Neural progenitor cell (in vitro differentiated cells): ENCODE data around the gene HSP90AA1.

Source experiments
- EZH2 ChIP-seq: fragments of 200-600 bp; sonication (generic); IDR thresholded peaks from 2 replicates; pipeline ENCODE4 v1.6.1; 2017; ENCODE audit warnings: antibody characterized with exemption, mild to moderate bottlenecking, moderate library complexity
- EZH2phosphoT487 ChIP-seq: fragments of 200-600 bp; sonication (generic); IDR thresholded peaks from 2 replicates; pipeline ENCODE4 v1.6.1; 2017; ENCODE audit warnings: antibody characterized with exemption
- TF ChIP-seq, protein P1 (sequence below): fragments of 200-600 bp; sonication (generic); IDR thresholded peaks from 2 replicates; pipeline ENCODE4 v1.5.1; 2017; ENCODE audit warnings: antibody characterized with exemption, mild to moderate bottlenecking

DNA sequence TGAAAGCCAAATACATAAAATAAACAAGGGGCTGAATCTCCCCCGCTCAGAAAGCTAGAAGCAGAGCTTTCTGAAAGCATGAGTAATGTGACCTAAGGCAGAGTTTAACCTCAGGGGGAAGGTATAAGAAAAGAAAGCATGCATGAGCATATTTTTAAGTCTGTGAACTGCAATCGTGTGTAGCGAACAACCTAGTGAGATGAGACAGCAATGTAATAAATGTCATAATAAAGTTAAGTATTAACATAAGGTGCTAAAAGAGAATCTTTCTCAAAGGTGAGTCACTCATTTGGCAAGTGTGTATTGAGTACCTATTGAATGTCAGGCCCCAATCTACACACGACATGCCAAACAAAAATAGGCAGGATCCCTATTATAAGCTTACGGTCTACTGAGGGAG is 38.7 kb upstream of the HSP90AA1 start:
- TF ChIP-seq, protein P1, sequence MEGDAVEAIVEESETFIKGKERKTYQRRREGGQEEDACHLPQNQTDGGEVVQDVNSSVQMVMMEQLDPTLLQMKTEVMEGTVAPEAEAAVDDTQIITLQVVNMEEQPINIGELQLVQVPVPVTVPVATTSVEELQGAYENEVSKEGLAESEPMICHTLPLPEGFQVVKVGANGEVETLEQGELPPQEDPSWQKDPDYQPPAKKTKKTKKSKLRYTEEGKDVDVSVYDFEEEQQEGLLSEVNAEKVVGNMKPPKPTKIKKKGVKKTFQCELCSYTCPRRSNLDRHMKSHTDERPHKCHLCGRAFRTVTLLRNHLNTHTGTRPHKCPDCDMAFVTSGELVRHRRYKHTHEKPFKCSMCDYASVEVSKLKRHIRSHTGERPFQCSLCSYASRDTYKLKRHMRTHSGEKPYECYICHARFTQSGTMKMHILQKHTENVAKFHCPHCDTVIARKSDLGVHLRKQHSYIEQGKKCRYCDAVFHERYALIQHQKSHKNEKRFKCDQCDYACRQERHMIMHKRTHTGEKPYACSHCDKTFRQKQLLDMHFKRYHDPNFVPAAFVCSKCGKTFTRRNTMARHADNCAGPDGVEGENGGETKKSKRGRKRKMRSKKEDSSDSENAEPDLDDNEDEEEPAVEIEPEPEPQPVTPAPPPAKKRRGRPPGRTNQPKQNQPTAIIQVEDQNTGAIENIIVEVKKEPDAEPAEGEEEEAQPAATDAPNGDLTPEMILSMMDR = no peak
- TF ChIP-seq EZH2 (no peak), EZH2phosphoT487 (no peak)
